Activated T-cell treated with anti-CD3 and anti-CD28 coated beads for 24 hours (primary cell): ENCODE data around the gene GLT8D1.

Experiments used
- DNase-seq: peaks from one replicate; pipeline ENCODE4 v3.0.0-alpha.2; 2020; ENCODE audit warnings: low read depth

Gene GLT8D1

DNA sequence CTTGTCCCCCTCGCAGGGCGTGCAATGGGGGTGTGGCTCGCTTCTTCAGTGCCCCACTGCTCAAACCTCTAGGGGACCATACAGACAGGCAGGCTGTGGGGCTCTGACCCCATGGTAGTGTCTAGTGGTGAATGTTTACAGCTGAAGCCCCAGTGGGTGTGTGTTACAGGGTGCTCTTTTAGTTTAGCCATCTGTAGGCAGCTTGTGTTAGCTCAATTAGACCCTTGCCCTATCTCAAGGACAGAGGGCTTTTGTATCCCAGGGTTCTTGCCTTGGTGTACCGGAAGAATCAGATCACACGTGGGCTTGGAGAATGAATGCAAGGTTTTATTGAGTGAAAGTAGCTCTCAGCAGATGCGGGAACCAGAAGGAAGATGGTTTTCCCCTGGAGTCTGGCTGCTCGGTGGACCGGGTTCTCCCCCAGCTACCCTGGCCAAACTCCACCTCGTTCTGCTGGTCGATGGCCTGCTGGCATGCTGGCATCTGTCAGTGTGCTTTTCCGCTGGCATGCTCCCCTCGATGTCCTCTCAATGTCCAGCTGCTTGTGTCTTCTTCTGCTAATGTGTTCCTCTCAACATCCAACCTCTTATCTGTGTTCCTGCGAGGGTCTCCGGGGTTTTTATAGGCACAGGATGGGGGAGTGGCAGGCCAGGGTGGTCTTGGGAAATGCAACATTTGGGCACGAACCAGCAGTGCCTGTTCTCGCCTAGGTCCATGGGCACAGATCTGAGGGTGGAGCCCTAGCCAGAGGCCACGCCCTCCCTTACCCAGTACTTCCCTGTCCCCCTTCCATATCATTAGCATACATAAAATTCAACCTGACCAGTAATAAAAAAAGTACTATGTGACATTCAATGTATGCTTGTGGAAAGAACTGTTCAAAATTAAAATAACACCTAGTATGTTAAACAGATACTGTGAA lies 7.0 kb upstream of the GLT8D1 start:
- DNase-seq: no peak

DNA sequence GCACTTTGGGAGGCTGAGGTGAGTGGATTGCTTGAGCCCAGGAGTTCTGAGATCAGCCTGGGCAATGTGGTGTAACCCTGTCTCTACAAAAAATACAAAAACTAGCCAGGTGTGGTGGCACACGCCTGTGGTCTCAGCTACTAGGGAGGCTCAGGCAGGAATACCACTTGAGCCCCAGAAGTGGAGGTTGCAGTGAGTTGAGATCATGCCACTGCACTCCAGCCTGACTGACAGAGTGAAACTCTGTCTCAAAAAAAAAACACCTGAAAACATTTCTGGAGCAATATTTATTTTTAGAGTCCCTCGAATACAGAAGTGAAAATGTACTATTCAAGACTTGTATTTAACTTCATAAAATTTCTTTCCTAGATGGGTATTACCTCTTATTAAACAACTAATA lies 4.9 kb upstream of the GLT8D1 start:
- DNase-seq: no peak

DNA sequence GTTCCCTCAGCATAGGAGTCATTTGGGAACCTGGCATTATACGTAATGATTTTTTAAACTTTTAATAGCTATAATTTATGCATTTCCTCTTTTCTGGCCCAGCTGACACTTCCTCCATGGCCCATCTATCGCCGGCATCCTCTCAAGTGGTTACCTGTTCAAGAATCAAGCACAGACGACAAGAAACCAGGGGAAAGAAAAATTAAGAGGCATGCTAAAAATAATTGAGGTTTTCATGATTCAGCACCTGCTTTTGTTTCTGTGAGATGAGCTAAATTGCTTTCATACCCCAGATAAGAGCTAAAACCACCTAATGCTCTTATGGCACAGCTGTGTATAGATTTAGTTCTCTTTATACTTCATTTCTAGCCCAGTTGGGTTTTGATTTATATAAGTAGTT lies 2.0 kb upstream of the GLT8D1 start:
- no peak for DNase-seq

- no peak for DNase-seq
Measured at GRCh38 chr3:52705438-52705687, 228 bp downstream of the GLT8D1 start.

GRCh38 chr3:52704611-52705437 lies 767 bp downstream of the GLT8D1 start:
- DNase-seq: no peak

DNA sequence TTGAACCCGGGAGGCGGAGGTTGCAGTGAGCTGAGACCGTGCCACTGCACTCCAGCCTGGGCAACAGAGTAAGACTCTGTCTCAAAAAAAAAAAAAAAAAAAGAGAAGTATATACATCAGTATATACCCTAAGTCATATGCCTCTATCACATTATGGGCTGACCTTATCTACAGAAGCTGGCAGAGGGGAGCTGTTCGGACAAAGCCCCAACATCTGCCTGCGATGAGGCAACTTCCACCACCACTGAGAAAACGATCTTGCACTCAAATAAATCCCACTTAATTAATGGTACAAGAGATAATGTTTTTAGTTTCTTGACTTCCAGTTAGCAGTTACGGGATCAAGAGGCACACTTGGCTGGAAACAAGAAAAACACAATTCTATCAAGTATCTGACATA lies 2.2 kb downstream of the GLT8D1 start:
- DNase-seq: no peak

- DNase-seq: no peak
Measured at GRCh38 chr3:52697632-52697965, 8.0 kb downstream of the GLT8D1 start.

DNA sequence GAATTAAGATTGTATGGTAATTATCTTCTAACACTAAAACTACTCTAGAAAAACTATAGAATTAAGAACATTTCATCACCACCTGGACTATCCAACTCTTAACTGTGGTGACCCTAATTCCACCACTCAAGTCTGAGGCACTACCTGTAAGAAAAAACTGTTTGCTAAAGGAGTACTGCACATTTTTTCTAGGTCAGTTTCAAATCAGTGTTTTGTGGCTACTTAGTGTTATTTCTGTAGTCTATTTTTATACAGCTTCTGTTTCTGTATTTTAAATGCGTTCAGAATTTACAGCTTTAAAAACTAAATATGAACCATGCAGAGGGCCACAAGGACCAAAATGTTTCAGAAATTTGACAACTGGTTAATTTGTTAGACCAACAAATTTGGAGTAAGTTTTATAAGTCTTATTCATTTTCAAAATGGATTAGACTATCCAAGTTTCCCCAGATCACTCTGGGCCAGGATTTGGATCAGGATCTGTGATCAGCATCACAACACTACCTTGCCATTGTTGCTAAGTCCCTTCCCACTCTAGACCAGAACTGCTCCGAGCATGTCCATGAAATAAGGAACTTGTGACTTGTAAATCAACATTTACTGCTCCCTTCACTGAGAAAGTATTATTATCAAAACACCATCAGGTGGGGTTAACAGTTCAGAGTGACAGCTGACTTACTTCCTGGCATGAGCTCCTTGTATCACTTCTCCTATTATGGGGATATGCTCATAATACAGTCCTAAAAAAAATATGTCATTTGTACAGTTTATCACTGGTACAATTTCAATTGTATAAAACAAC lies 8.6 kb downstream of the GLT8D1 start:
- DNase-seq: no peak

DNA sequence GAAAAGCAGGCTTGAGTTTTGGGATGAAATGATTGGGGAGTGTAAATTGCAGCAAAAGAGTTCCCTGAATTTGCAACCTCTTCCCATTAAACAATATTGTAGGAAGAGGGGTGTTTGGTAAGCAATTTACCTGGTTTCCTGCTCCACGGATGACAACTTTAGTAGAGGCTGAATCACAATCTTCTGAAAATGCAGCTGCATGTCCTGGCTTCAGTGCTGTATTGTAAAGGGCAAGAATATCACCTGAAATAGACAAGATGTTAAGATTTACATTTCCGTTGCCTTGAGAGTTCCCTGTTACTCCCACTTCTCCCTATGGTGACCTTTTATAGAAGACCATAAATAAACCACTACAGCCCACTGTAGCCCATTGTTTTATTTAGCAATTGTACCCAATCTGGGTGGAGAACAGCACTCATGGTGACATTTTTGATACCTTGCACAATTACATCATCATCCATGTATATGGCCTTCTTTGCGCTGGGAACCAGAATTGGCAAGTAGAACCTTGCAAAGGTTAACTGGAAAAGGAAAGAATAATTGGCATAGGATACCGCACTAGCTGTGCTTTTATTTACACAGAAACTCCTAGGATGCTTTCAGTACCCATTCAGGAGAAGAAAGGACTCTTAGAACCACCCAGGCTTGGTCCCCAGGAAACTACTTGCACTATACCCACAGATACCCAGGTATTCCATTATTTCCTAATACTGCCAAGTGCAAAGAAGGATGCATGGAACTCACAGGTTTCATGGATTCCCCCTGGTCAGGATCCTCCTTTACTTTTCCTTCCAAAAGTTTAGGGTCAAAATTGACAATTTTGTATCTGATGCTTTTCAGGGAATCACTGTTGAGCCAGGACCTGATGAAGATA lies 9.6 kb downstream of the GLT8D1 start:
- DNase-seq: no peak

DNA sequence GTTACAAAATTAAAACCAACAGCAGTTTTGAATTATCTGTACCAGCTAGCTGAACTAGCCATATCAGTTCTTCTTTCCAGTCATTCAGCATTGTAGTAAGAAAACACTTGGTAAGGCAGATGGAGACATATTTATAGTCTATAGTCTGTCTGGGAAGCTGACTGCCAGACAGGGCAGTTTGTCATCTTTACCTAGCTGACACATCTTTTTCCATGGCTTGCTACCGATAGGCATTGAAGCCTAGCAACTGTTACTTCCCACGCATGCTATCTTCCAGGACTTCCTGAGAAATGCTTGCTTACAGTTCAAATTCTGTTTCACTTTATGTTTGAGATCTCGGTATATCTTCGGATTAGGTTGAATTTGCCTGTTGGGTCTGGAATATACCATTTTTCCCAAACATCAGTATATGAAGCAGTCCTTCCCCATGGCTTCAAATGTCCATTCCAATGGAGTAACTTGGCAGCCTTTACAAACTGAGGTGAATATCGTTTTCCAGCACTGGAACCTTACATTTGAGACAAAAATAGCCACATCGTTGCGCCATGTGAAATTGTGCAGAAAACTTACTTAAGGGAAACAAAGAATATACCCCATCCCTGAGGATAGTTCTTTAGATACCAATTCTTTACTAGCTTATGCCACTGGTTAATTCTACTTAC lies 10.9 kb downstream of the GLT8D1 start:
- DNase-seq: no peak

DNA sequence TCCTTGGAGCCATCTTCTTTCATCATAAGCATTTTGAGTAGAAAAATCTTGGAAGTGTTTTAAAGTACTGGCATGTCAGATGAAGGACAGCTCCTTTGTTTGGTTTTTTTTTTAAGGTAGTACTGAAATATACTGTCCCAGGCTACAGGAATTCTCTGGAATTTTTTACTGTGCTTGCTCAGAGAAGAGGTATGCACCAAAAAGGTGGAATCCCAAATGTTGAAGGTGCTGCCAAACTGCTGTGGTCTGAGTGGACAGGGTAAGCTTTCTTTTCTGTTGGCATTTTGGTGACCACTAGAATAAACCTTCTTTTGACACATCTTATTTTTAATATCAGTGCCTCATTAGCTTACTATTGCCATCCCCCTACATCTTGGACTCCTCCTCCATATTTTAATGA lies 12.5 kb downstream of the GLT8D1 start:
- DNase-seq: no peak

DNA sequence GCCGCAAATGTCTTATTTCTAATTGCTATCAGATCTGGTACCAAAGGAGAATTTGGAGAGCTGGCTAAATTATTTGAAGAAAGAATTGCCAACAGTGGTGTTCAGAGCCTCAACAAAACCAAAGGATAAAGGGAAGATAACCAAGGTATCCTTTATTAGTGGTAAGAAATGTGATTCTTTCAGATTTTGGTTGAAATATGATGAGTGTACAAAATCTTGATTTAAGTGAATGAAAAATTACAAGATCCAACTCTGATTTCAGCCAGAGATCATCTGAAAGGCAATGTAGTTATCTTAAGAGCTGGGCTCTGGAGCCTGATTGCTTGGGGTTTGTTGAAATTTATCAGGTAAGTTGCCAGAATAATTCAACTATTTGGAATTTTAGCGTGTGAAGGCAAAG lies 15.0 kb downstream of the GLT8D1 start:
- DNase-seq: no peak

DNA sequence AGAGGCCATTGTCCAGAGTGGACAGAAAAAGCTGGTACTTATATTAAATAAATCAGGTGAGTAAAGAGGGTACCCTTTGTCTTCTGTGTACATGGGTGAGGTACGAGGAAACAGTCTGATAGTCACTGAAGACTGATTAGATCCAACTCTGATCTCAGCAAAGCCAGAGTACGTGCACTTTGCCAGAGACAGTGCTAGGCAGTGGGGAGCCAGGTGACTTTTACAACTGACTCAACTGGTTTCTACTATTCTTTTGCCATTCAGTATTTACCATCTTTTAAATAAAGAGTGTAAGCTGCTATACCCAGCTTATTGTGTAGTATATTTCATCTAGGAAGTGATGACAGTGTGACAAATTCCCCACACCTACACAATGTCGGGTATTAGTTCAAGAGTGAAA lies 16.4 kb downstream of the GLT8D1 start:
- no peak for DNase-seq

DNA sequence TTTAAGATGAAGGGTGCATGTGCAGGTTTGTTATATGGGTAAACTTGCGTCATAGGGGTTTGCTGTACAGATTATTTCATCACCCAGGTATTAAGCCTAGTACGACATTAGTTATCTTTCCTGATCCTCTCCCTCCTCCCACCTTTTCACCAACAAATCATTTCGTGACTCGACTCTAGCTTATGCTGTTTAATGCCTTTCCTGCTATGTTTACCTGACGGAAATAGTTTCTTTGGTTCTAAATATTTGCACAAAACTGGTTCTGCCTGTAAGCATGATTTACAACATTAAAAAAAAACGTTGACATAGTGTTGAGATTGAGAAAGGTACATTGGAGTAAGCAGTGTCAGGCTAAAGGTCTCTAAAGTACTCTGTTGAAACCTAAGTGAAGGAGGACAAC lies 17.3 kb downstream of the GLT8D1 start:
- no peak for DNase-seq

DNA sequence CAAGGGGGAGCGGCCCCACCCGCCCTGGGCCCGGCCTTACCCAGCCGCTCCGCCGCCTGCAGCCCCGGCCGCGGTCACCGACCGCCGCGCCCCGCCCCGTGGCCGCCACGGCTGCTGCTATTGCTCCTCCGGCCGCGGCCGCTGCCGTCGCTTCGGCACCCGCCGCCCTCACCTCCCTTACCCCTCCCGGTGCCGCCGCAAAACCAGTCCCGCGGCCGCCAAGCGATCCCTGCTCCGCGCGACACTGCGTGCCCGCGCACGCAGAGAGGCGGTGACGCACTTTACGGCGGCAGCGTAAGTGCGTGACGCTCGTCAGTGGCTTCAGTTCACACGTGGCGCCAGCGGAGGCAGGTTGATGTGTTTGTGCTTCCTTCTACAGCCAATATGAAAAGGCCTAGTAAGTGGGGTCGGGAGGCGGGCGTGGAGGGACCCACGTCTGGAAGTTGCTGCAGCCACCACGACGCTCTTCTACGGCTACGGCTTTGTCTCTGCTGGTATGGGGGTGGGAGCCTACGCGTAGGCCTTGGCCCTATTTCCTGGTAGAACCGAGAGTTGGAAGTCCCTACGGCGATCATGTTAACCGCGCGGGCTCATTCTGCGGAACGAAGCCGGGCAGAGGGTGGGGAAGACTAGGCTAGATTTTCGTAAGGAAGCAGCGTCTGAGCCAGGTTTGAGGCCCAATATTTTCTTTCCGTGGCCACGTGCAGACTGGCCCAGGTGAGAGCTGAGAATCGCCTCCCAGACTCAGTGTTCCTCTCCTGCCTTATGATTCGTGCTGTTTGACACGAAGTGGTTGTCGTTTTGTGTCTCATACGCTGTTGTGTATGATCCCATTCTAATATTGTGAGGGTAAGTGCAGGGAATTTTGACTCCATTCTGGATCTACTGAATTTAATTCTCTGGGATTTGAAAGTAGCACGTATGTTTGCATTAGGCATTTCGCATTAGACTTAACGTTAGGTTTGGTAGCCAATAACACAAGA lies 19.6 kb downstream of the GLT8D1 start, which contains the start of the genes GNL3 and PBRM1:
TSS of gene GNL3 (plus strand) at position 324 of the 983 bp plus-strand sequence. CDS start at position 385, 61 bp downstream.
TSS of gene PBRM1 (minus strand) at position 205 of the 983 bp plus-strand sequence.
- DNase-seq: peak; percentile 91

- DNase-seq: peak; percentile 78
Measured at GRCh38 chr3:52685285-52685708, 20.3 kb downstream of the GLT8D1 start.

DNA sequence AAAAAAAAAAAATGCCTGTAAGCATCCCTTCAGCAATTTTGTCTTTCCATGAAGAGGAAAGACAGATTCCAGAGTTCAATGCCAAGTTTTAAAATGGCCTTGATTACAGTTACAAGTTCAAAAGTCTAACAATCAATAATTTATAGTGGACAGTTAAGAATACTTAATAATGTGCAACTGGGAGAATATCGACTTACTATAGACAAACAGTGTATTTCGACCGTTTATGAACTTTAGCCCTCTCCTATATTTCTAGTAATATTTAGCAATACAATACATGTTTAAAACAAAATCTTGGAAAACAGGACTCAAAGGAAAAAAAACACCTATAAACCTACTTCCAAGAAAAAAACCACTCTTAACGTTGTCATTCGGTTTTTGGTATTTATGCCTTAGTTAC lies 21.4 kb downstream of the GLT8D1 start:
- no peak for DNase-seq

DNA sequence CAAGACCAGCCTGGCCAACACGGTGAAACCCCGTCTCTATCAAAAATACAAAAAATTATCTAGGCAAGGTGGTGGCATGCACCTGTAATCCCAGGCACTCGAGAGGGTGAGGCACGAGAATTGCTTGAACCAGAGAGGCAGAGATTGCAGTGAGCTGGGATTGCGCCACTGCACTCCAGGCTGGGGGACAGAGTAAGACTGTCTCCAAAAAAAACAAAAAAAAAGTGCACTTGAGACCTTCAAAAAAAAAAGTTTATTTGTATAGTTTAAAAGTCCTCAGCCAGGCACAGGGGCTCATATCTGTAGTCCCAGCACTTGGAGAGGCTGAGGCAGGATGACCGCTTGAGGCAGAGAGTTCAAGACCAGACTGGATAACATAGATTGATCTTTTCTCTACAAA lies 22.0 kb downstream of the GLT8D1 start:
- DNase-seq: no peak

DNA sequence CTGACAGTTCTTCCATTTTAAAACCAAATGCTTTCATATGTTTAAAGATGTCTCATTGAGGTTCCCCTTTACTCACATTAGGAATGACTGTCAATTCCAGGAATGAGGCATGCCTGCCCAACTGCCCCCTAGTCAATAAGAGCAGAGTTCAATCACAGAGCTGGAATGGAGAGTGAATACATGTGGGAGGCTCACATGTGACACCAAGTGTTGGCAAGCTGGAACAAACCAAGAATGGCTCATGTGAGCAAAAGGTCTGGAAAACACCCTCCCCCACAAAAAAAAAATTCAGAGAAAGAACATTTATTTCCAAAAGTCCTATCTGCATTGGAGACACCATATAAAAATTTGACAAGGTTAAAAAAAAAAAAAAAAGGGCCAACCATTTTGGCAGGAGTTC lies 23.6 kb downstream of the GLT8D1 start:
- no peak for DNase-seq

DNA sequence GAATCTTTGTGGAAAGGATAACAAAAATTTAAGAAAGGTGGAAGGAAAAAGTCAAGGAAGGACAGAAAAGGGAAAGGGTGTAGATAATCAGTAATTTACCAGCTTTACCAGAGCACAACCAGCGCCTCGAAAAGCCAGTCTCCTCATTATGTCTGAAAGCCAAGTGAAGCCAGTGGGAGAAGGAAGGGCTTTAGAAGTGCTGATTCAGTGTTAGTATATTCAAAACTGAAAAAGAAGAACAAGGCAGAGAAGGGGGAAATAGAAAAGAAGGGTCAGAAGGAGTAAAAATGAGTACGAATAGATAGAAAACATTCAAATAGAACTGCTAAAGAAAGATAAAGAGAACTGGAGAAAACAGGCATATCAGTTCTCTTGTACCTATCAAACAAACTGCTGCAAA lies 24.0 kb downstream of the GLT8D1 start:
- DNase-seq: no peak
